GM23248 (cell line): ENCODE results near the gene NUP153.

Experiments
- EZH2 ChIP-seq: fragments of 200-600 bp; sonication (generic); IDR thresholded peaks from 2 replicates; pipeline ENCODE4 v1.6.1; 2018; ENCODE audit warnings: antibody characterized with exemption, mild to moderate bottlenecking; ENCODE audit not compliant: insufficient read depth, poor library complexity, severe bottlenecking
- EZH2phosphoT487 ChIP-seq: fragments of 200-600 bp; sonication (generic); IDR thresholded peaks from 2 replicates; pipeline ENCODE4 v1.6.1; 2018; ENCODE audit warnings: antibody characterized with exemption, moderate library complexity, mild to moderate bottlenecking, low read depth; ENCODE audit not compliant: insufficient read depth

DNA sequence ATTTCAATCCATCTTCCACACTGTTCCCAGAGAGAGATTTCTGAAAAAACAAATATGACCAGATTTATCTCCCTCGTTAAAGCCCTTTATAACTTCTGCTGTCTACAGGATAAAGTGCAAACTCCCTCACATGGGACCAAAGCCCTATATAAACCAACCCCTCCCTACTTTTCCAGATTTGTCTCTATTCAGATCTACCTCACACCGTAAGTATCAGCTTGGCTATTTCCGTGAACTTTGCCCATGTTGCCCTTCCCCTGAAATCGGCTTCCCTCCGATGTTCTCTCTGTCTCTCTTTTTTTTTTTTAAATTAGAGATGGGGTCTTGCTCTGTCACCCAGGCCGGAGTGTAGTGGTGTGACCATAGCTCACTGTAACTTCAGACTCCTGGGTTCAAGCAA is 118.7 kb downstream of the NUP153 start:
- TF ChIP-seq EZH2phosphoT487 (no peak), EZH2 (no peak)
